HepG2 (cell line): ENCODE data around the gene TRIM8. TPM values are rescaled to one million over a fixed set of nuclear protein-coding genes. Genes with fewer than 3 reads are reported as not detected.

Source experiments
- ATAC-seq: fragments of 200-7000 bp; cut with Tn5 transposase; 3 replicates; pipeline ENCODE4 v1.9.1; 2020; ENCODE audit warnings: mild to moderate bottlenecking, moderate library complexity
- BruUV-seq: library from RNA; stranded (reverse); fragments of 400-500 nt; replicated peaks from 2 replicates; lab custom pipeline; 2021; lab: Mats Ljungman, UMichigan
- CTCF ChIA-PET: fragments of 300-600 bp; formaldehyde crosslinking; extraction: SDS; loops from one replicate; lab custom pipeline; 2021; ENCODE audit warnings: low total read pairs, inconsistent platforms, low intra/inter-chr PET ratio; lab: Yijun Ruan, JAX
- POLR2A ChIA-PET: fragments of 350-600 bp; sonication (Branson Sonifier 250); formaldehyde crosslinking; loops from one replicate; lab custom pipeline; 2020; ENCODE audit warnings: antibody characterized with exemption, inconsistent platforms; lab: Yijun Ruan, JAX
- DNase-seq: peaks from one replicate; pipeline ENCODE4 v3.0.0-alpha.2; 2015; ENCODE audit warnings: low spot score
- FAIRE-seq: peaks from 3 replicates; lab custom pipeline; 2011; peaks lifted over from hg19 to GRCh38; lab: Jason Lieb, UNC
- H2AFZ ChIP-seq: one replicate; pipeline ENCODE4 v1.6.1; 2011; ENCODE audit warnings: low read length, inconsistent platforms
- H3K27ac ChIP-seq: fragments of 300-600 bp; 3 replicates; pipeline ENCODE4 v1.8.0; 2011; ENCODE audit warnings: mixed run types, mild to moderate bottlenecking, mixed read lengths, low read length, inconsistent platforms; ENCODE audit not compliant: insufficient read depth; ENCODE audit errors: extremely low read length
- H3K27me3 ChIP-seq, 2 experiments: fragments of 200-600 bp in 1 of 2; 2 replicates in 1 of 2; 3 replicates in 1 of 2; pipeline versions ENCODE4 v1.6.0 to v1.8.0; 2011; ENCODE audit warnings: low read length in 2 of 2, mild to moderate bottlenecking in 2 of 2, moderate library complexity in 2 of 2, inconsistent platforms in 1 of 2; ENCODE audit not compliant: insufficient read depth in 2 of 2, control insufficient read depth in 1 of 2
- H3K36me3 ChIP-seq, 2 experiments: fragments of 200-600 bp in 1 of 2; replicated peaks in 1 of 2; 2 replicates in 1 of 2; 3 replicates in 1 of 2; pipeline versions ENCODE4 v1.5.1 to v1.8.0; 2011; ENCODE audit warnings: low read length in 2 of 2, inconsistent platforms in 1 of 2; ENCODE audit not compliant: insufficient read depth in 2 of 2, control insufficient read depth in 1 of 2
- H3K4me1 ChIP-seq: 2 replicates; pipeline ENCODE4 v1.5.1; 2012; ENCODE audit warnings: low read length, inconsistent platforms; ENCODE audit not compliant: insufficient read depth
- H3K4me2 ChIP-seq: 2 replicates; pipeline ENCODE4 v1.6.0; 2011; ENCODE audit warnings: low read depth, low read length, inconsistent platforms
- H3K4me3 ChIP-seq, 3 experiments: fragments of 200-600 bp in 1 of 3; sonication (generic), shearing (Covaris generic) in 1 of 3; replicated peaks in 1 of 3; 2 replicates each; pipeline ENCODE4 v1.5.1; 2011 to 2016; ENCODE audit warnings: low read length in 3 of 3, inconsistent platforms in 2 of 3, low read depth in 2 of 3, mild to moderate bottlenecking in 2 of 3, control low read depth in 1 of 3, mixed read lengths in 1 of 3; ENCODE audit not compliant: insufficient read depth in 1 of 3
- H3K79me2 ChIP-seq: one replicate; pipeline ENCODE4 v1.6.1; 2011; ENCODE audit warnings: low read length, inconsistent platforms; ENCODE audit not compliant: insufficient read depth
- H3K9ac ChIP-seq: 2 replicates; pipeline ENCODE4 v1.6.0; 2011; ENCODE audit warnings: mild to moderate bottlenecking, low read depth, low read length, inconsistent platforms; ENCODE audit not compliant: insufficient read depth
- H3K9me3 ChIP-seq: 2 replicates; pipeline ENCODE4 v1.5.1; 2012; ENCODE audit warnings: mild to moderate bottlenecking, low read length
- H4K20me1 ChIP-seq: 2 replicates; pipeline ENCODE4 v1.6.0; 2011; ENCODE audit warnings: inconsistent platforms, mild to moderate bottlenecking, low read length, moderate library complexity; ENCODE audit not compliant: insufficient read depth
- AGO2 ChIP-seq: fragments of 200-400 bp; formaldehyde crosslinking; optimal IDR thresholded peaks from 2 replicates; pipeline ENCODE3; 2017; ENCODE audit warnings: mild to moderate bottlenecking, low read depth, low read length, moderate library complexity
- CCAR2 ChIP-seq: fragments of 200-400 bp; formaldehyde crosslinking; optimal IDR thresholded peaks from 2 replicates; pipeline ENCODE3; 2018; ENCODE audit warnings: low read depth, mild to moderate bottlenecking, low read length, moderate library complexity
- FOXP1 ChIP-seq, 2 experiments: fragments of 450-650 bp in 1 of 2; IDR thresholded peaks; 2 replicates each; pipeline ENCODE4 v1.6.1; 2017 to 2018; ENCODE audit warnings: antibody characterized with exemption in 1 of 2
- HNF4A ChIP-seq: sonication (generic); formaldehyde crosslinking; IDR thresholded peaks from 2 replicates; pipeline ENCODE4 v1.4.0; 2020; ENCODE audit warnings: missing genetic modification reagents
- LBX2 ChIP-seq: sonication (generic); formaldehyde crosslinking; IDR thresholded peaks from 2 replicates; pipeline ENCODE4 v1.5.0; 2020; ENCODE audit warnings: missing genetic modification reagents, mild to moderate bottlenecking, borderline replicate concordance
- MEIS1 ChIP-seq: sonication (generic); formaldehyde crosslinking; IDR thresholded peaks from 2 replicates; pipeline ENCODE4 v1.9.0; 2021; ENCODE audit warnings: mild to moderate bottlenecking, missing genetic modification reagents, moderate library complexity, borderline replicate concordance
- REPIN1 ChIP-seq: sonication (generic); formaldehyde crosslinking; IDR thresholded peaks from 2 replicates; pipeline ENCODE4 v1.8.0; 2022; ENCODE audit warnings: missing genetic modification reagents, low read depth, mild to moderate bottlenecking, borderline replicate concordance
- THYN1 ChIP-seq: sonication (generic); formaldehyde crosslinking; IDR thresholded peaks from 2 replicates; pipeline ENCODE4 v1.8.1; 2023; ENCODE audit warnings: low read depth, mild to moderate bottlenecking, moderate library complexity, missing genetic modification reagents, borderline replicate concordance
- ZBTB38 ChIP-seq: sonication (generic); formaldehyde crosslinking; IDR thresholded peaks from 2 replicates; pipeline ENCODE4 v1.5.1; 2020; ENCODE audit warnings: mild to moderate bottlenecking, missing genetic modification reagents
- ZBTB7A ChIP-seq: sonication (generic); formaldehyde crosslinking; IDR thresholded peaks from 2 replicates; pipeline ENCODE4 v1.8.0; 2022; ENCODE audit warnings: mild to moderate bottlenecking, missing genetic modification reagents
- ZNF10 ChIP-seq: sonication (generic); formaldehyde crosslinking; IDR thresholded peaks from 2 replicates; pipeline ENCODE4 v1.4.0; 2020; ENCODE audit warnings: mild to moderate bottlenecking, low read depth, missing genetic modification reagents, borderline replicate concordance
- ZNF530 ChIP-seq: sonication (generic); formaldehyde crosslinking; IDR thresholded peaks from 2 replicates; pipeline ENCODE4 v1.5.0; 2020; ENCODE audit warnings: low read depth, mild to moderate bottlenecking, missing genetic modification reagents
- ZNF577 ChIP-seq: sonication (generic); formaldehyde crosslinking; IDR thresholded peaks from 2 replicates; pipeline ENCODE4 v1.4.0; 2020; ENCODE audit warnings: mild to moderate bottlenecking, low read depth, missing genetic modification reagents, borderline replicate concordance
- ZNF598 ChIP-seq: sonication (generic); formaldehyde crosslinking; IDR thresholded peaks from 2 replicates; pipeline ENCODE4 v1.5.1; 2020; ENCODE audit warnings: mild to moderate bottlenecking, missing genetic modification reagents, borderline replicate concordance
- ZNF720 ChIP-seq: sonication (generic); formaldehyde crosslinking; IDR thresholded peaks from 2 replicates; pipeline ENCODE4 v1.4.0; 2020; ENCODE audit warnings: missing genetic modification reagents
- ZNF777 ChIP-seq: sonication (generic); formaldehyde crosslinking; IDR thresholded peaks from 2 replicates; pipeline ENCODE4 v1.4.0; 2020; ENCODE audit warnings: missing genetic modification reagents
- ZSCAN29 ChIP-seq: sonication (generic); formaldehyde crosslinking; conservative IDR thresholded peaks from 2 replicates; pipeline ENCODE4 v1.4.0; 2020; ENCODE audit warnings: mild to moderate bottlenecking, missing genetic modification reagents
- WGBS: methylation state at CpG from one replicate; pipeline ENCODE4 v1.1.6; 2017; ENCODE audit warnings: low lambda C conversion rate; 5-methylcytosine and 5-hydroxymethylcytosine counted together
- in situ Hi-C: cut with HindIII; loops from 2 replicates; pipeline ENCODE4 v1.10.0; 2017; ENCODE audit warnings: low pct_unique_long_range_greater_than_20kb; ENCODE audit not compliant: extremely low pct_ligation_motif_present
- intact Hi-C: fragments of 100-400 bp; cut with micrococcal nuclease; formaldehyde crosslinking; loops from one replicate; pipeline ENCODE4 v1.10.0; 2022; ENCODE audit not compliant: unreplicated experiment
- polyA plus RNA-seq, 8 experiments: library from polyadenylated mRNA; depleted of rRNA in 3 of 8; stranded (reverse) in 7 of 8; unstranded in 1 of 8; fragments of >200 nt; fragmentation: Illumina TruSeq in 4 of 8; extraction: Trizol in 4 of 8; gene quantifications; 2 replicates each; pipeline versions ENCODE4 v1.2.1 to v1.2.3, GENCODE V29; 2011 to 2016; ENCODE audit warnings: low read depth in 4 of 8, missing spikeins in 1 of 8, mixed read lengths in 1 of 8; ENCODE audit not compliant: insufficient read depth in 1 of 8
- total RNA-seq, 5 experiments: library from RNA; depleted of rRNA; stranded (reverse); fragments of >200 nt; fragmentation: Illumina TruSeq; extraction: Trizol; gene quantifications; 2 replicates each; pipeline ENCODE4 v1.2.3, GENCODE V29; 2016; ENCODE audit warnings: low read depth in 1 of 5
- TF ChIP-seq, protein P1 (sequence below): IDR thresholded peaks from 2 replicates; pipeline ENCODE4 v1.6.1; 2016; ENCODE audit warnings: control low read depth

Gene TRIM8
- total and polyA plus RNA-seq, 2 of the 13 experiments (the other 11 are each of a cell fraction or from before 2014, with no cell fraction given): 38.9 to 66.5 TPM

DNA sequence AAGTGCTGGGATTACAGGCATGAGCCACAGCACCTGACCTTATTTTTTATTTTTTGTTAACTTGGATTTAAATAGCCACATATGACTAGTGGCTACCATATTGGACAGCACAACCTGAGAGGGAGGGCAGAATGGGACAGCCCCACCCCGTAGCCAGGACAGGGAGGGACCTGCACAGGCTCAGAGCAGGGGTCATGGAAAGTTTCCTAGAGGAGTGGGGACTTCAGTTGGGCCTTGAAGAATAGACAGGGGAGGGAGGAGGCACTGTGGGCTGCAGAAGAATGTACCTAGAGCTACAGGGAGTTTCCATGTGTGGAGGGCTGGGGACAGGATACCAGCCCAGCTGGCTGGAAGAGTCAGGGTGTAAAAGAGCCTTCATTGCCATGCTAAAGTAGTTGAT is 8.8 kb downstream of the TRIM8 start:
- no peak for TF ChIP-seq ZSCAN29 (CRISPR knock-in tag)
- no peak for TF ChIP-seq CCAR2
- TF ChIP-seq ZNF598 (CRISPR knock-in tag): no peak
- TF ChIP-seq LBX2 (CRISPR knock-in tag): no peak
- no peak for TF ChIP-seq ZNF10 (CRISPR knock-in tag)
- no peak for TF ChIP-seq ZNF720
- TF ChIP-seq ZNF530 (CRISPR knock-in tag): no peak
- no peak for TF ChIP-seq FOXP1 (IDR thresholded peaks at IDR 0.05)
- TF ChIP-seq FOXP1 (CRISPR knock-in tag; IDR thresholded peaks at IDR 0.05): no peak
- in situ Hi-C loops: no loop called here
- WGBS: 94% methylated on average over 1 of the region's 1 CpG

GRCh38 chr10:102654566-102654965 is 10.3 kb downstream of the TRIM8 start:
- Histone ChIP-seq H3K36me3 (peaks cover 40 to 64% of the 10 kb centered on the region in 2 experiments), H3K9ac (no peak overlapping the region), H3K27me3 (no peaks in the 10 kb centered on the region), H3K4me3 (no peak overlapping the region), H3K79me2 (peaks cover 34% of the 10 kb centered on the region), H3K4me2 (no peak overlapping the region), H3K9me3 (no peaks in the 10 kb centered on the region), H2AFZ (no peak overlapping the region), H3K4me1 (peaks cover 36% of the 10 kb centered on the region), H3K27ac (no peak overlapping the region), H4K20me1 (peaks cover 59% of the 10 kb centered on the region)
- WGBS: 90% methylated on average over 4 of the region's 7 CpGs
- no peak for FAIRE-seq
- no peak for DNase-seq
- in situ Hi-C loops: no loop called here
- ChIA-PET POLR2A (interaction anchor here (4.0 kb wide), 1 partner anchor 9 kb away, joined by 23 read pairs; no protein-coding TSS in a partner anchor), CTCF (no interaction called here)
- no peak for ATAC-seq
- no TSS peak for BruUV-seq
- intact Hi-C loops: no loop called here
- TF ChIP-seq ZNF577 (CRISPR knock-in tag) (no peak), ZBTB7A (no peak), THYN1 (no peak), REPIN1 (CRISPR knock-in tag) (no peak), MEIS1 (CRISPR knock-in tag) (no peak), HNF4A (CRISPR knock-in tag) (no peak), ZBTB38 (CRISPR knock-in tag) (no peak), ZNF777 (no peak), AGO2 (peak; percentile 43)
- TF ChIP-seq, protein P1, sequence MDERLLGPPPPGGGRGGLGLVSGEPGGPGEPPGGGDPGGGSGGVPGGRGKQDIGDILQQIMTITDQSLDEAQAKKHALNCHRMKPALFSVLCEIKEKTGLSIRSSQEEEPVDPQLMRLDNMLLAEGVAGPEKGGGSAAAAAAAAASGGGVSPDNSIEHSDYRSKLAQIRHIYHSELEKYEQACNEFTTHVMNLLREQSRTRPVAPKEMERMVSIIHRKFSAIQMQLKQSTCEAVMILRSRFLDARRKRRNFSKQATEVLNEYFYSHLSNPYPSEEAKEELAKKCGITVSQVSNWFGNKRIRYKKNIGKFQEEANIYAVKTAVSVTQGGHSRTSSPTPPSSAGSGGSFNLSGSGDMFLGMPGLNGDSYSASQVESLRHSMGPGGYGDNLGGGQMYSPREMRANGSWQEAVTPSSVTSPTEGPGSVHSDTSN (CRISPR knock-in tag): no peak

More for the DNA sequence above, 8.8 kb downstream of the TRIM8 start:
- ChIA-PET POLR2A (interaction anchor here (4.0 kb wide), 1 partner anchor 7 kb away, joined by 23 read pairs; no protein-coding TSS in a partner anchor), CTCF (no interaction called here)
- H3K4me1 ChIP-seq: peaks cover 36% of the 10 kb centered on the region
- peaks cover 48 to 75% of the 10 kb centered on the region in 2 experiments for H3K36me3 ChIP-seq
- H3K4me2 ChIP-seq: no peak overlapping the region
- no peak for ATAC-seq
- H4K20me1 ChIP-seq: peaks cover 72% of the 10 kb centered on the region
- no peaks in the 10 kb centered on the region for H3K9me3 ChIP-seq
- FAIRE-seq: no peak
- H2AFZ ChIP-seq: no peak overlapping the region
- no TSS peak for BruUV-seq
- peaks cover 49% of the 10 kb centered on the region for H3K79me2 ChIP-seq
- DNase-seq: no peak
- intact Hi-C loops: no loop called here
- no peak overlapping the region for H3K27ac ChIP-seq
- H3K27me3 ChIP-seq: no peaks in the 10 kb centered on the region
- no peak overlapping the region for H3K9ac ChIP-seq
- no peak overlapping the region for H3K4me3 ChIP-seq
